ENCODE measurements around the gene RPP14. TPM values are rescaled to one million over a fixed set of nuclear protein-coding genes. Genes with fewer than 3 reads are reported as not detected.

The RPP14 gene
- total and polyA plus RNA-seq, 2 donors (not counting 3 experiments of a cell fraction or from before 2014, with no cell fraction given), result 11.9 to 18.1 TPM

DNA sequence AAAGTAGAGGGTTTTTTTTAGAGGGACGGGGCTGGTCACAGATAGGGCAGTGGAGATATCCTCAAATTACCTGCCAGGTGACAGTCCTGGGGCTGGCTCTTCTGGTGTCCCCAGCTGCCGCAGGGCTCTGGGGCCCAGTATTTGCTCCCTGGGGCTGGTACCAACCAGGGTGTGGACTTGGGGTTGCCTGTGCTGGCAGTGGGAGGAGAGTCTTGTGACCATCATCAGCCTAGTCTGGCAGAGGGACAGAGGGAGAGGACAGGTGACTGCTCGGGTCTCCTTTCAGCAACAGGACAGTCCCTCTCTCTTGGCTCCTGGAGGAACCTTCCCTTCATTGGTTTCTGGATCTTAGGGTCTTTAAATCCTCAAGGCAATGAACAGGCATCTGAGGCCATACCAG, 7.9 kb upstream of the RPP14 start:
- H3K27me3 ChIP-seq (ENCODE audit: control insufficient read depth in 2 of 2, insufficient read depth in 2 of 2, low read length in 2 of 2), result peaks cover 17 to 18% of the 10 kb centered on the region in 2 experiments
- no peaks in the 10 kb centered on the region for H4K20me1 ChIP-seq (replicated peaks; ENCODE audit: control insufficient read depth, extremely low read depth, insufficient read depth, low read length)
- no TSS peak for BruUV-seq (replicated peaks)
- H3K9ac ChIP-seq (replicated peaks; ENCODE audit: extremely low read depth, insufficient read depth, low read length), result no peak overlapping the region
- no peak overlapping the region for H3K4me3 ChIP-seq (replicated peaks in 1 of 3; ENCODE audit: insufficient read depth in 1 of 3, low read depth in 1 of 3, low read length in 3 of 3)
- H3K79me2 ChIP-seq (ENCODE audit: control insufficient read depth, insufficient read depth, low read length), result no peaks in the 10 kb centered on the region
- no peak overlapping the region for H3K27ac ChIP-seq (ENCODE audit: insufficient read depth, low read depth, low read length)
- TF ChIP-seq MYC (IDR thresholded peaks at IDR 0.05; ENCODE audit: low read depth, low read length), result no peak
- POLR2A ChIA-PET, result interaction anchor here (0.6 kb wide), 1 partner anchor 108 kb away, joined by 5 read pairs; no protein-coding TSS in a partner anchor
- no peaks in the 10 kb centered on the region for H3K36me3 ChIP-seq (ENCODE audit: control insufficient read depth in 2 of 2, extremely low read depth in 1 of 2, insufficient read depth in 2 of 2, low read length in 2 of 2)
- CTCF ChIA-PET, result interaction anchor here (0.6 to 10.0 kb wide), 4 partner anchors 111 to 268 kb away, joined by 3 to 369 read pairs (median 4); no protein-coding TSS in a partner anchor
- dilution Hi-C loops (cut with MboI; ENCODE audit: extremely low pct_ligation_motif_present, low sequenced_read_pairs) (no loop called here), intact Hi-C loops (cut with micrococcal nuclease) (no loop called here)
- DNase-seq (ENCODE audit: low read depth, low spot score) (no peak), FAIRE-seq (no peak)
- no peaks in the 10 kb centered on the region for H3K9me3 ChIP-seq (replicated peaks; ENCODE audit: control insufficient read depth, insufficient read depth, low read length)
- H3K4me1 ChIP-seq (ENCODE audit: control insufficient read depth, extremely low read depth, insufficient read depth, low read length), result no peaks in the 10 kb centered on the region
- H2AFZ ChIP-seq (ENCODE audit: low read depth, low read length), result no peak overlapping the region
- no peaks in the 10 kb centered on the region for H3K9me1 ChIP-seq (replicated peaks; ENCODE audit: control insufficient read depth, extremely low read depth, insufficient read depth, low read length)
- no peak overlapping the region for H3K4me2 ChIP-seq (ENCODE audit: insufficient read depth, low read length)

GRCh38 chr3:58299075-58299474, 7.0 kb upstream of the RPP14 start:
- H3K4me2 ChIP-seq (ENCODE audit: insufficient read depth, low read length), result no peak overlapping the region
- CTCF ChIA-PET, result interaction anchor here (1.1 to 10.0 kb wide), 5 partner anchors 80 to 122 kb away, joined by 5 to 369 read pairs (median 42); no protein-coding TSS in a partner anchor
- no peak overlapping the region for H2AFZ ChIP-seq (ENCODE audit: low read depth, low read length)
- no peak for FAIRE-seq
- no peak for TF ChIP-seq GATA2 (IDR thresholded peaks at IDR 0.05; ENCODE audit: insufficient read depth, insufficient read length, low read depth, low read length)
- TF ChIP-seq, protein P1, sequence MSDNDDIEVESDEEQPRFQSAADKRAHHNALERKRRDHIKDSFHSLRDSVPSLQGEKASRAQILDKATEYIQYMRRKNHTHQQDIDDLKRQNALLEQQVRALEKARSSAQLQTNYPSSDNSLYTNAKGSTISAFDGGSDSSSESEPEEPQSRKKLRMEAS (IDR thresholded peaks at IDR 0.05; ENCODE audit: insufficient read depth, insufficient read length), result no peak
- TF ChIP-seq POLR2A (IDR thresholded peaks at IDR 0.05; ENCODE audit: low read depth, low read length), result no peak
- TF ChIP-seq JUN (IDR thresholded peaks at IDR 0.05; ENCODE audit: borderline replicate concordance, insufficient read depth, insufficient read length, low read depth), result no peak
- TF ChIP-seq POLR2AphosphoS5 (IDR thresholded peaks at IDR 0.05; ENCODE audit: insufficient read depth, low read depth, low read length), result no peak
- no peak for TF ChIP-seq FOS (IDR thresholded peaks at IDR 0.05; ENCODE audit: borderline replicate concordance, insufficient read depth, low read length)
- TF ChIP-seq EZH2 (IDR thresholded peaks at IDR 0.05; ENCODE audit: borderline replicate concordance, low read depth, low read length, severe bottlenecking), result no peak
- TF ChIP-seq, protein P2, sequence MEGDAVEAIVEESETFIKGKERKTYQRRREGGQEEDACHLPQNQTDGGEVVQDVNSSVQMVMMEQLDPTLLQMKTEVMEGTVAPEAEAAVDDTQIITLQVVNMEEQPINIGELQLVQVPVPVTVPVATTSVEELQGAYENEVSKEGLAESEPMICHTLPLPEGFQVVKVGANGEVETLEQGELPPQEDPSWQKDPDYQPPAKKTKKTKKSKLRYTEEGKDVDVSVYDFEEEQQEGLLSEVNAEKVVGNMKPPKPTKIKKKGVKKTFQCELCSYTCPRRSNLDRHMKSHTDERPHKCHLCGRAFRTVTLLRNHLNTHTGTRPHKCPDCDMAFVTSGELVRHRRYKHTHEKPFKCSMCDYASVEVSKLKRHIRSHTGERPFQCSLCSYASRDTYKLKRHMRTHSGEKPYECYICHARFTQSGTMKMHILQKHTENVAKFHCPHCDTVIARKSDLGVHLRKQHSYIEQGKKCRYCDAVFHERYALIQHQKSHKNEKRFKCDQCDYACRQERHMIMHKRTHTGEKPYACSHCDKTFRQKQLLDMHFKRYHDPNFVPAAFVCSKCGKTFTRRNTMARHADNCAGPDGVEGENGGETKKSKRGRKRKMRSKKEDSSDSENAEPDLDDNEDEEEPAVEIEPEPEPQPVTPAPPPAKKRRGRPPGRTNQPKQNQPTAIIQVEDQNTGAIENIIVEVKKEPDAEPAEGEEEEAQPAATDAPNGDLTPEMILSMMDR (IDR thresholded peaks at IDR 0.05; ENCODE audit: extremely low read depth in 1 of 2, insufficient read depth in 1 of 2, low read depth in 1 of 2, low read length in 2 of 2), result no peak
- no peak for TF ChIP-seq MYC (IDR thresholded peaks at IDR 0.05; ENCODE audit: low read depth, low read length)
- H3K36me3 ChIP-seq (ENCODE audit: control insufficient read depth in 2 of 2, extremely low read depth in 1 of 2, insufficient read depth in 2 of 2, low read length in 2 of 2), result no peaks in the 10 kb centered on the region
- H3K9me3 ChIP-seq (replicated peaks; ENCODE audit: control insufficient read depth, insufficient read depth, low read length), result no peaks in the 10 kb centered on the region
- no peaks in the 10 kb centered on the region for H3K9me1 ChIP-seq (replicated peaks; ENCODE audit: control insufficient read depth, extremely low read depth, insufficient read depth, low read length)
- H3K4me3 ChIP-seq (replicated peaks in 1 of 3; ENCODE audit: insufficient read depth in 1 of 3, low read depth in 1 of 3, low read length in 3 of 3), result no peak overlapping the region
- peaks cover 17 to 18% of the 10 kb centered on the region in 2 experiments for H3K27me3 ChIP-seq (ENCODE audit: control insufficient read depth in 2 of 2, insufficient read depth in 2 of 2, low read length in 2 of 2)
- POLR2A ChIA-PET, result no interaction called here
- DNase-seq (ENCODE audit: low read depth, low spot score), result no peak
- no peaks in the 10 kb centered on the region for H3K79me2 ChIP-seq (ENCODE audit: control insufficient read depth, insufficient read depth, low read length)
- H3K27ac ChIP-seq (ENCODE audit: insufficient read depth, low read depth, low read length), result no peak overlapping the region
- dilution Hi-C loops (cut with MboI; ENCODE audit: extremely low pct_ligation_motif_present, low sequenced_read_pairs), result no loop called here
- no TSS peak for BruUV-seq (replicated peaks)
- H3K4me1 ChIP-seq (ENCODE audit: control insufficient read depth, extremely low read depth, insufficient read depth, low read length), result no peaks in the 10 kb centered on the region
- no peaks in the 10 kb centered on the region for H4K20me1 ChIP-seq (replicated peaks; ENCODE audit: control insufficient read depth, extremely low read depth, insufficient read depth, low read length)
- intact Hi-C loops (cut with micrococcal nuclease), result no loop called here
- H3K9ac ChIP-seq (replicated peaks; ENCODE audit: extremely low read depth, insufficient read depth, low read length), result no peak overlapping the region

Measured in endothelial cell of umbilical vein (primary cell).